ENCODE measurements around the gene PRKN. TPM values are rescaled to one million over a fixed set of nuclear protein-coding genes. Genes with fewer than 3 reads are reported as not detected.

Gene PRKN
- polyA plus RNA-seq, 1 donor from 2014 or later: 1.2 TPM

GRCh38 chr6:161658211-161658610 is 1069.4 kb downstream of the PRKN start:
- Histone ChIP-seq H3K27me3 (ENCODE audit: insufficient read depth, low read depth, low read length) (no peaks in the 10 kb centered on the region), H3K27ac (ENCODE audit: low read length) (no peak overlapping the region), H3K9me3 (ENCODE audit: low read length) (no peaks in the 10 kb centered on the region), H3F3A (ENCODE audit: insufficient read depth, low read length, poor library complexity, severe bottlenecking) (no peaks in the 10 kb centered on the region), H3K4me2 (ENCODE audit: low read length) (no peak overlapping the region), H3K36me3 (ENCODE audit: insufficient read depth, low read length) (no peaks in the 10 kb centered on the region), H2AFZ (ENCODE audit: low read depth, low read length) (no peak overlapping the region), H3K79me2 (replicated peaks; ENCODE audit: insufficient read depth, low read length) (no peaks in the 10 kb centered on the region), H3K9me2 (ENCODE audit: insufficient read depth, low read length) (no peaks in the 10 kb centered on the region), H4K20me1 (ENCODE audit: insufficient read depth) (no peaks in the 10 kb centered on the region), H3K4me3 (ENCODE audit: low read length) (no peak overlapping the region), H3K9ac (ENCODE audit: low read length) (no peak overlapping the region)
- TF ChIP-seq TAF1 (IDR thresholded peaks at IDR 0.05; ENCODE audit: low read depth): no peak
- no peak for TF ChIP-seq REST (IDR thresholded peaks at IDR 0.05; ENCODE audit: borderline replicate concordance)
- no peak for TF ChIP-seq MXI1 (conservative IDR thresholded peaks at IDR 0.05; ENCODE audit: poor library complexity, severe bottlenecking)

- H3K27me3 ChIP-seq (ENCODE audit: insufficient read depth, low read depth, low read length): no peaks in the 10 kb centered on the region
- TF ChIP-seq SMC3 (conservative IDR thresholded peaks at IDR 0.05; ENCODE audit: poor library complexity) (no peak), MXI1 (conservative IDR thresholded peaks at IDR 0.05; ENCODE audit: poor library complexity, severe bottlenecking) (no peak), EZH2 (IDR thresholded peaks at IDR 0.05; ENCODE audit: borderline replicate concordance, insufficient read depth, low read length, poor library complexity, severe bottlenecking) (no peak), CTCF (IDR thresholded peaks at IDR 0.05; ENCODE audit: poor library complexity, severe bottlenecking) (no peak), REST (IDR thresholded peaks at IDR 0.05; ENCODE audit: borderline replicate concordance) (no peak), TAF1 (IDR thresholded peaks at IDR 0.05; ENCODE audit: low read depth) (no peak)
- no peaks in the 10 kb centered on the region for H4K20me1 ChIP-seq (ENCODE audit: insufficient read depth)
- no peaks in the 10 kb centered on the region for H3K79me2 ChIP-seq (replicated peaks; ENCODE audit: insufficient read depth, low read length)
- no peak overlapping the region for H3K4me3 ChIP-seq (ENCODE audit: low read length)
- no peak overlapping the region for H3K9ac ChIP-seq (ENCODE audit: low read length)
- no peaks in the 10 kb centered on the region for H3K36me3 ChIP-seq (ENCODE audit: insufficient read depth, low read length)
- no peak overlapping the region for H3K27ac ChIP-seq (ENCODE audit: low read length)
- H3F3A ChIP-seq (ENCODE audit: insufficient read depth, low read length, poor library complexity, severe bottlenecking): no peaks in the 10 kb centered on the region
- no peak overlapping the region for H3K4me2 ChIP-seq (ENCODE audit: low read length)
- H3K9me3 ChIP-seq (ENCODE audit: low read length): no peaks in the 10 kb centered on the region
- H2AFZ ChIP-seq (ENCODE audit: low read depth, low read length): no peak overlapping the region
- no peaks in the 10 kb centered on the region for H3K9me2 ChIP-seq (ENCODE audit: insufficient read depth, low read length)
These were observed 1073.4 kb downstream of the PRKN start for GRCh38 chr6:161654209-161654608.

All from neural cell (in vitro differentiated cells).